ENCODE results near the gene KRT83. TPM values are rescaled to one million over a fixed set of nuclear protein-coding genes. Genes with fewer than 3 reads are reported as not detected.

Gene KRT83
- total and polyA plus RNA-seq, 2 of the 13 experiments (the other 11 are each of a cell fraction or from before 2014, with no cell fraction given) = not detected

- H2AFZ ChIP-seq (ENCODE audit: low read length) = no peak overlapping the region
- in situ Hi-C loops (cut with HindIII; ENCODE audit: extremely low pct_ligation_motif_present, low pct_unique_long_range_greater_than_20kb) (no loop called here), intact Hi-C loops (cut with micrococcal nuclease; ENCODE audit: unreplicated experiment) (no loop called here)
- no peaks in the 10 kb centered on the region for H3K9me3 ChIP-seq (ENCODE audit: low read length)
- H3K4me1 ChIP-seq (ENCODE audit: insufficient read depth, low read length) = no peaks in the 10 kb centered on the region
- no peaks in the 10 kb centered on the region for H3K79me2 ChIP-seq (ENCODE audit: insufficient read depth, low read length)
- TF ChIP-seq ZNF232 (CRISPR knock-in tag; IDR thresholded peaks at IDR 0.05; ENCODE audit: borderline replicate concordance) (no peak), ETV5 (CRISPR knock-in tag; IDR thresholded peaks at IDR 0.05; ENCODE audit: borderline replicate concordance) (no peak), RCOR2 (CRISPR knock-in tag; IDR thresholded peaks at IDR 0.05) (no peak), MIXL1 (CRISPR knock-in tag; IDR thresholded peaks at IDR 0.05) (no peak)
- ATAC-seq (no peak), DNase-seq (ENCODE audit: low spot score) (no peak), FAIRE-seq (no peak)
- no peak overlapping the region for H3K4me3 ChIP-seq (replicated peaks in 1 of 3; ENCODE audit: insufficient read depth in 1 of 3, low read depth in 2 of 3, low read length in 3 of 3)
- H3K27ac ChIP-seq (ENCODE audit: extremely low read length, insufficient read depth, low read length) = no peak overlapping the region
- ChIA-PET POLR2A (no interaction called here), CTCF (ENCODE audit: low intra/inter-chr PET ratio, low total read pairs) (no interaction called here)
- H3K27me3 ChIP-seq (ENCODE audit: control insufficient read depth in 1 of 2, insufficient read depth in 2 of 2, low read length in 2 of 2) = peaks cover 2 to 6% of the 10 kb centered on the region in 2 experiments; a peak in 1 of 5 replicates
- H3K4me2 ChIP-seq (ENCODE audit: low read depth, low read length) = no peak overlapping the region
- WGBS (ENCODE audit: low lambda C conversion rate) = 0% methylated on average over 1 of the region's 1 CpG
- no TSS peak for BruUV-seq (replicated peaks)
- H3K36me3 ChIP-seq (replicated peaks in 1 of 2; ENCODE audit: control insufficient read depth in 1 of 2, insufficient read depth in 2 of 2, low read length in 2 of 2) = no peaks in the 10 kb centered on the region
- H3K9ac ChIP-seq (ENCODE audit: insufficient read depth, low read depth, low read length) = no peak overlapping the region
- H4K20me1 ChIP-seq (ENCODE audit: insufficient read depth, low read length) = no peaks in the 10 kb centered on the region
These were observed 26.4 kb downstream of the KRT83 start for GRCh38 chr12:52294803-52295202.

DNA sequence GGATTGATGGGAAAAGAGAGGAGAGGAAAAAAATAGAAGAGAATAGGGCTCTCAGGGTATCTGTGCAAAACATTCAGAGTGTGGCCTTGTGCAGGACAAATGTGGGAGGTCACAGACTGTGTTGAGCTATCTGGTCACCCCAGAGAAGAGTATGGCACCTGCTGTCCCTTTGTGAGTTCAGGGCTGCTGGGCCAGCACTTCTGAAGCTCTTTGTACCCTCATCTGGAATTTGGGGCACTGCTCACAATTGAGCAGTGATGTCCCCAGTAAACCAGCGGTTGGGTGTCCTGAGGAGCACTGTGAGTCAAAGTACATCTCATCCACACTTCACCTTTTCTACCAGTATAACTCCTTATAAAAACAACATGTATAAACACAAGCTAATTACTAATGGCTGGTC, 27.3 kb downstream of the KRT83 start:
- 6% methylated on average over 1 of the region's 1 CpG for WGBS (ENCODE audit: low lambda C conversion rate)
- no peak for DNase-seq (ENCODE audit: low spot score)
- CTCF ChIA-PET (ENCODE audit: low intra/inter-chr PET ratio, low total read pairs) = no interaction called here
- BruUV-seq (replicated peaks) = no TSS peak
- ATAC-seq = no peak
- intact Hi-C loops (cut with micrococcal nuclease; ENCODE audit: unreplicated experiment) (no loop called here), in situ Hi-C loops (cut with HindIII; ENCODE audit: extremely low pct_ligation_motif_present, low pct_unique_long_range_greater_than_20kb) (no loop called here)
- Histone ChIP-seq H3K27ac (ENCODE audit: extremely low read length, insufficient read depth, low read length) (no peak overlapping the region), H4K20me1 (ENCODE audit: insufficient read depth, low read length) (no peaks in the 10 kb centered on the region), H3K9ac (ENCODE audit: insufficient read depth, low read depth, low read length) (no peak overlapping the region), H2AFZ (ENCODE audit: low read length) (no peak overlapping the region), H3K4me2 (ENCODE audit: low read depth, low read length) (no peak overlapping the region), H3K79me2 (ENCODE audit: insufficient read depth, low read length) (no peaks in the 10 kb centered on the region), H3K4me1 (ENCODE audit: insufficient read depth, low read length) (no peaks in the 10 kb centered on the region), H3K36me3 (replicated peaks in 1 of 2; ENCODE audit: control insufficient read depth in 1 of 2, insufficient read depth in 2 of 2, low read length in 2 of 2) (no peaks in the 10 kb centered on the region), H3K27me3 (ENCODE audit: control insufficient read depth in 1 of 2, insufficient read depth in 2 of 2, low read length in 2 of 2) (peaks cover 2 to 6% of the 10 kb centered on the region in 2 experiments; a peak in 1 of 5 replicates), H3K9me3 (ENCODE audit: low read length) (no peaks in the 10 kb centered on the region), H3K4me3 (replicated peaks in 1 of 3; ENCODE audit: insufficient read depth in 1 of 3, low read depth in 2 of 3, low read length in 3 of 3) (no peak overlapping the region)
- POLR2A ChIA-PET = no interaction called here
- no peak for FAIRE-seq
- no peak for TF ChIP-seq SMAD3 (CRISPR knock-in tag; IDR thresholded peaks at IDR 0.05)
- no peak for TF ChIP-seq ZBED4 (CRISPR knock-in tag; IDR thresholded peaks at IDR 0.05; ENCODE audit: borderline replicate concordance)
- TF ChIP-seq KLF15 (CRISPR knock-in tag; IDR thresholded peaks at IDR 0.05; ENCODE audit: borderline replicate concordance) = no peak
- no peak for TF ChIP-seq MTF1 (CRISPR knock-in tag; IDR thresholded peaks at IDR 0.05)
- TF ChIP-seq BRCA1 (CRISPR knock-in tag; IDR thresholded peaks at IDR 0.05) = no peak
- TF ChIP-seq POGK (CRISPR knock-in tag; conservative IDR thresholded peaks at IDR 0.05) = no peak

Data from HepG2 (cell line).